Keratinocyte (primary cell): Measurements from ENCODE around the gene SWT1. TPM values are rescaled to one million over a fixed set of nuclear protein-coding genes. Genes with fewer than 3 reads are reported as not detected.

Source experiments
- DNase-seq: peaks from one replicate; pipeline ENCODE4 v3.0.0-alpha.2; 2011; ENCODE audit warnings: low read depth, missing footprints, low spot score
- FAIRE-seq: peaks from 2 replicates; lab custom pipeline; 2011; peaks lifted over from hg19 to GRCh38; lab: Jason Lieb, UNC
- H2AFZ ChIP-seq: 2 replicates; pipeline ENCODE4 v1.6.0; 2012; ENCODE audit warnings: low read length, control low read depth, inconsistent platforms; ENCODE audit not compliant: control insufficient read depth
- H3K27ac ChIP-seq: 2 replicates; pipeline ENCODE4 v1.5.1; 2011; ENCODE audit warnings: low read length; ENCODE audit not compliant: control insufficient read depth, insufficient read depth
- H3K27me3 ChIP-seq: 3 replicates; pipeline ENCODE4 v1.6.0; 2011; ENCODE audit warnings: low read length; ENCODE audit not compliant: control insufficient read depth, insufficient read depth; ENCODE audit errors: extremely low read depth
- H3K36me3 ChIP-seq, 2 experiments: 2 replicates in 1 of 2; 3 replicates in 1 of 2; pipeline ENCODE4 v1.5.1; 2011; ENCODE audit warnings: low read length in 2 of 2, mild to moderate bottlenecking in 1 of 2; ENCODE audit not compliant: control insufficient read depth in 2 of 2, insufficient read depth in 2 of 2; ENCODE audit errors: extremely low read depth in 1 of 2
- H3K4me1 ChIP-seq: 3 replicates; pipeline ENCODE4 v1.5.1; 2011; ENCODE audit warnings: low read length; ENCODE audit not compliant: control insufficient read depth, insufficient read depth; ENCODE audit errors: extremely low read depth
- H3K4me2 ChIP-seq: 3 replicates; pipeline ENCODE4 v1.6.0; 2011; ENCODE audit warnings: low read depth, low read length; ENCODE audit not compliant: control insufficient read depth, insufficient read depth; ENCODE audit errors: extremely low read depth
- H3K4me3 ChIP-seq, 3 experiments: fragments of 200-600 bp in 1 of 3; sonication (generic) in 1 of 3; 2 replicates in 2 of 3; 3 replicates in 1 of 3; pipeline ENCODE4 v1.5.1; 2011 to 2016; ENCODE audit warnings: low read length in 3 of 3, mild to moderate bottlenecking in 3 of 3, control low read depth in 2 of 3, inconsistent platforms in 1 of 3, low read depth in 1 of 3, mixed read lengths in 1 of 3, mixed run types in 1 of 3, moderate library complexity in 1 of 3; ENCODE audit not compliant: control insufficient read depth in 2 of 3, insufficient read depth in 2 of 3; ENCODE audit errors: extremely low read depth in 1 of 3
- H3K79me2 ChIP-seq: 2 replicates; pipeline ENCODE4 v1.6.0; 2012; ENCODE audit warnings: low read length; ENCODE audit not compliant: control insufficient read depth, insufficient read depth
- H3K9ac ChIP-seq: 3 replicates; pipeline ENCODE4 v1.6.0; 2011; ENCODE audit warnings: low read length; ENCODE audit not compliant: control insufficient read depth, insufficient read depth; ENCODE audit errors: extremely low read depth
- H3K9me1 ChIP-seq: 3 replicates; pipeline ENCODE4 v1.6.0; 2011; ENCODE audit warnings: low read length; ENCODE audit not compliant: control insufficient read depth, insufficient read depth; ENCODE audit errors: extremely low read depth
- H3K9me3 ChIP-seq: 2 replicates; pipeline ENCODE4 v1.5.1; 2012; ENCODE audit warnings: low read depth, low read length; ENCODE audit not compliant: control insufficient read depth
- H4K20me1 ChIP-seq: 3 replicates; pipeline ENCODE4 v1.6.0; 2011; ENCODE audit warnings: low read length; ENCODE audit not compliant: control insufficient read depth, insufficient read depth; ENCODE audit errors: extremely low read depth
- EZH2 ChIP-seq: IDR thresholded peaks from one replicate; pipeline ENCODE4 v1.6.1; 2012; ENCODE audit warnings: inconsistent platforms, mild to moderate bottlenecking, low read length, moderate library complexity
- dilution Hi-C: fragments of 300-500 bp; cut with MboI; formaldehyde crosslinking; loops from one replicate; pipeline ENCODE4 v1.7.0; 2020; ENCODE audit warnings: low sequenced_read_pairs; ENCODE audit not compliant: extremely low pct_ligation_motif_present
- polyA plus RNA-seq, 5 experiments: library from polyadenylated mRNA; depleted of rRNA in 3 of 5; stranded (reverse) in 3 of 5; stranded (forward) in 1 of 5; unstranded in 1 of 5; fragments of >200 nt; gene quantifications; 1 replicate in 1 of 5; 2 replicates in 3 of 5; 3 replicates in 1 of 5; pipeline versions ENCODE4 v1.2.1 to v1.2.3, GENCODE V29; 2011 to 2012; ENCODE audit warnings: missing spikeins in 2 of 5, low read depth in 1 of 5, low replicate concordance in 1 of 5
- TF ChIP-seq, protein P1 (sequence below), 3 experiments: IDR thresholded peaks in 1 of 3; conservative IDR thresholded peaks in 1 of 3; optimal IDR thresholded peaks in 1 of 3; 2 replicates in 2 of 3; 3 replicates in 1 of 3; pipeline versions ENCODE3 to v1.5.1; 2011; ENCODE audit warnings: low read length in 3 of 3, mild to moderate bottlenecking in 3 of 3, moderate library complexity in 2 of 3, control low read depth in 1 of 3, inconsistent platforms in 1 of 3; ENCODE audit not compliant: insufficient read depth in 2 of 3; ENCODE audit errors: extremely low read depth in 1 of 3

Gene SWT1
- polyA plus RNA-seq, 1 donor (not counting 4 experiments of a cell fraction or from before 2014, with no cell fraction given) = 2.9 TPM

DNA sequence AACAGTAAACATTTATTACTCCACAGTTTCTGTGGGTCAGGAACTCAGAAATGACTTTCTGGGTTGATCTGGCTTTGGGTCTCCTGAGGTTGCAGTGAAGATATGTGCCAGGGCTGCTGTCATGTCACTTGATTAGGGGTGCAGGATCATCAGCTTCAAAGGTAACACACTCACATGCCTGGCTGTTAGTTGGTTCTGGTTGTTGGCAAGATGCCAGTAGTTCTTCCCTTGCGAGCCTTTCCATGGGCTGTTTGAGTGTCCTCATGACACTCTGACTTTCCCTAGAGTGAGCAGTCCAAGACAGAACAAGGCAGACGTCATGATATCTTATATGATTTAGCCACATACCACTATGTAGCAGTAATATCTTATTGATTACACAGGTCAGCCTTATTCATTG lies 1.8 kb downstream of the SWT1 start:
- H3K4me3 ChIP-seq = no peak overlapping the region
- no peak for TF ChIP-seq EZH2
- TF ChIP-seq, protein P1, sequence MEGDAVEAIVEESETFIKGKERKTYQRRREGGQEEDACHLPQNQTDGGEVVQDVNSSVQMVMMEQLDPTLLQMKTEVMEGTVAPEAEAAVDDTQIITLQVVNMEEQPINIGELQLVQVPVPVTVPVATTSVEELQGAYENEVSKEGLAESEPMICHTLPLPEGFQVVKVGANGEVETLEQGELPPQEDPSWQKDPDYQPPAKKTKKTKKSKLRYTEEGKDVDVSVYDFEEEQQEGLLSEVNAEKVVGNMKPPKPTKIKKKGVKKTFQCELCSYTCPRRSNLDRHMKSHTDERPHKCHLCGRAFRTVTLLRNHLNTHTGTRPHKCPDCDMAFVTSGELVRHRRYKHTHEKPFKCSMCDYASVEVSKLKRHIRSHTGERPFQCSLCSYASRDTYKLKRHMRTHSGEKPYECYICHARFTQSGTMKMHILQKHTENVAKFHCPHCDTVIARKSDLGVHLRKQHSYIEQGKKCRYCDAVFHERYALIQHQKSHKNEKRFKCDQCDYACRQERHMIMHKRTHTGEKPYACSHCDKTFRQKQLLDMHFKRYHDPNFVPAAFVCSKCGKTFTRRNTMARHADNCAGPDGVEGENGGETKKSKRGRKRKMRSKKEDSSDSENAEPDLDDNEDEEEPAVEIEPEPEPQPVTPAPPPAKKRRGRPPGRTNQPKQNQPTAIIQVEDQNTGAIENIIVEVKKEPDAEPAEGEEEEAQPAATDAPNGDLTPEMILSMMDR (optimal IDR thresholded peaks at IDR 0.05 in 1 of 3, IDR thresholded peaks at IDR 0.05 in 1 of 3, conservative IDR thresholded peaks at IDR 0.05 in 1 of 3; ENCODE audit: extremely low read depth in 1 of 3, insufficient read depth in 2 of 3, low read length in 3 of 3) = no peak
- H3K36me3 ChIP-seq = no peaks in the 10 kb centered on the region
- no peak overlapping the region for H3K9ac ChIP-seq
- DNase-seq (no peak), FAIRE-seq (no peak)
- H3K27ac ChIP-seq = no peak overlapping the region
- dilution Hi-C loops = no loop called here
- peaks cover 12% of the 10 kb centered on the region for H3K79me2 ChIP-seq
- no peaks in the 10 kb centered on the region for H4K20me1 ChIP-seq
- H3K9me3 ChIP-seq = no peaks in the 10 kb centered on the region
- H2AFZ ChIP-seq = no peak overlapping the region
- no peak overlapping the region for H3K4me2 ChIP-seq
- no peaks in the 10 kb centered on the region for H3K9me1 ChIP-seq
- peaks cover 3% of the 10 kb centered on the region for H3K4me1 ChIP-seq
- no peaks in the 10 kb centered on the region for H3K27me3 ChIP-seq

DNA sequence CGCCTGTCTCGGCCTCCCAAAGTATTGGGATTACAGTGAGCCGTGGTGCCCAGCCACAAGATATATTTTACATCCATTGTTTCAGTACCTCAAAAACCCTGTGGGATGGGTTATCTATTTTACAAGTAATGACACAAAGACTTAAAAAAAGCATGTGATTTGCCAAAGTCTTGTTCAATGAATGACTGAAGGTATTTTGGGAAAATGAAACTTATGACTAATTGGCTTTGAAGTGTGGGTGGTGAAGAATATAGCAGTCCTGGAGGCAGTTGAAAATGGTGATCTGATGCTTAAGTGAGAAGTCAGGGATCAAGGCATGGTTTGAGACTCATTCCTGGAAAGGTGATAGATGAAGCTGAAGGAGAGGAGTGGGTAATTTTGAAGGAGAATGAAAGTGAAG lies 3.0 kb downstream of the SWT1 start:
- dilution Hi-C loops = no loop called here
- no peak overlapping the region for H3K9ac ChIP-seq
- H3K4me2 ChIP-seq = no peak overlapping the region
- H3K9me3 ChIP-seq = no peaks in the 10 kb centered on the region
- H2AFZ ChIP-seq = no peak overlapping the region
- no peaks in the 10 kb centered on the region for H3K27me3 ChIP-seq
- H3K9me1 ChIP-seq = no peaks in the 10 kb centered on the region
- no peak for DNase-seq
- FAIRE-seq = no peak
- peaks cover 3% of the 10 kb centered on the region for H3K4me1 ChIP-seq
- peaks cover 0 to 3% of the 10 kb centered on the region in 2 experiments for H3K36me3 ChIP-seq
- H3K79me2 ChIP-seq = peaks cover 12% of the 10 kb centered on the region
- no peak for TF ChIP-seq EZH2
- TF ChIP-seq, protein P1 (optimal IDR thresholded peaks at IDR 0.05 in 1 of 3, IDR thresholded peaks at IDR 0.05 in 1 of 3, conservative IDR thresholded peaks at IDR 0.05 in 1 of 3; ENCODE audit: extremely low read depth in 1 of 3, insufficient read depth in 2 of 3, low read length in 3 of 3) = no peak
- no peak overlapping the region for H3K27ac ChIP-seq
- H4K20me1 ChIP-seq = no peaks in the 10 kb centered on the region
- no peak overlapping the region for H3K4me3 ChIP-seq
